Prostate gland (tissue), 2 donors: ENCODE results near the gene FAM181A. TPM values are rescaled to one million over a fixed set of nuclear protein-coding genes. Genes with fewer than 3 reads are reported as not detected.

Experiments
- DNase-seq: peaks from one replicate; pipeline ENCODE4 v3.0.0-alpha.2; 2019; ENCODE audit warnings: low spot score
- H3K27ac ChIP-seq, 2 donors: fragments of 200-600 bp; sonication (generic); 2 replicates each; pipeline ENCODE4 v1.5.1; 2017 to 2019
- H3K27me3 ChIP-seq: fragments of 200-600 bp; sonication (generic); replicated peaks from 2 replicates; pipeline ENCODE4 v1.5.1; 2019; ENCODE audit not compliant: insufficient read depth
- H3K36me3 ChIP-seq, 2 donors: fragments of 200-600 bp; sonication (generic); 1 replicate in 1 of 2; 2 replicates in 1 of 2; pipeline versions ENCODE4 v1.5.1 to v1.8.1; 2017 to 2019
- H3K4me1 ChIP-seq: fragments of 200-600 bp; sonication (generic); replicated peaks from 2 replicates; pipeline ENCODE4 v1.5.1; 2019
- H3K4me3 ChIP-seq, 2 donors: fragments of 200-600 bp; sonication (generic); 2 replicates each; pipeline ENCODE4 v1.5.1; 2017 to 2019
- H3K9me3 ChIP-seq: fragments of 200-600 bp; sonication (generic); 2 replicates; pipeline ENCODE4 v1.5.1; 2017
- CTCF ChIP-seq, 4 experiments: fragments of 200-600 bp in 2 of 4; fragments of 450-650 bp in 2 of 4; sonication (generic) in 2 of 4; IDR thresholded peaks; 1 replicate in 3 of 4; 2 replicates in 1 of 4; pipeline ENCODE4 v1.5.1; 2016 to 2019; ENCODE audit warnings: antibody characterized with exemption in 4 of 4, mild to moderate bottlenecking in 2 of 4, moderate library complexity in 2 of 4
- POLR2A ChIP-seq: fragments of 450-650 bp; IDR thresholded peaks from one replicate; pipeline ENCODE4 v1.6.1; 2016; ENCODE audit warnings: antibody characterized with exemption, mild to moderate bottlenecking
- POLR2AphosphoS5 ChIP-seq: sonication (generic); formaldehyde crosslinking; IDR thresholded peaks from one replicate; pipeline ENCODE4 v1.6.1; 2017; ENCODE audit warnings: antibody characterized with exemption
- WGBS: methylation state at CpG from one replicate; pipeline ENCODE4 v1.1.5; 2018; 5-methylcytosine and 5-hydroxymethylcytosine counted together
- intact Hi-C: fragments of 100-400 bp; cut with DNase I; formaldehyde crosslinking; loops from one replicate; pipeline ENCODE4 v1.14.2; 2022
- total RNA-seq, 2 donors: library from RNA; depleted of rRNA; stranded (reverse); fragments of >200 nt; gene quantifications; one replicate each; pipeline ENCODE4 v1.1.0, GENCODE V29; 2016

Gene FAM181A
- total RNA-seq, 2 donors from 2014 or later = 3.1 TPM; not detected in 1

GRCh38 chr14:93928184-93929047 is 1.3 kb downstream of the FAM181A start:
- DNase-seq = no peak
- no peaks in the 10 kb centered on the region for H3K27me3 ChIP-seq
- intact Hi-C loops = no loop called here
- no peaks in the 10 kb centered on the region for H3K4me1 ChIP-seq
- TF ChIP-seq CTCF (IDR thresholded peaks at IDR 0.05) = no peak
- no peak for TF ChIP-seq POLR2AphosphoS5
- TF ChIP-seq POLR2A = no peak
- WGBS = 85% methylated on average over 26 of the region's 26 CpGs
- H3K36me3 ChIP-seq = no peaks in the 10 kb centered on the region
- no peak overlapping the region for H3K27ac ChIP-seq
- no peak overlapping the region for H3K4me3 ChIP-seq
- no peaks in the 10 kb centered on the region for H3K9me3 ChIP-seq

GRCh38 chr14:93929048-93929535 is 1.9 kb downstream of the FAM181A start:
- H3K4me1 ChIP-seq = no peaks in the 10 kb centered on the region
- no peaks in the 10 kb centered on the region for H3K27me3 ChIP-seq
- no peaks in the 10 kb centered on the region for H3K9me3 ChIP-seq
- no peak overlapping the region for H3K4me3 ChIP-seq
- WGBS = 75% methylated on average over 12 of the region's 13 CpGs
- TF ChIP-seq CTCF (IDR thresholded peaks at IDR 0.05) (no peak), POLR2AphosphoS5 (no peak), POLR2A (no peak)
- no peak for DNase-seq
- H3K36me3 ChIP-seq = no peaks in the 10 kb centered on the region
- H3K27ac ChIP-seq = no peak overlapping the region
- intact Hi-C loops = no loop called here

- no peaks in the 10 kb centered on the region for H3K4me1 ChIP-seq
- TF ChIP-seq CTCF (IDR thresholded peaks at IDR 0.05) (no peak), POLR2A (no peak), POLR2AphosphoS5 (no peak)
- no peaks in the 10 kb centered on the region for H3K27me3 ChIP-seq
- H3K9me3 ChIP-seq = no peaks in the 10 kb centered on the region
- intact Hi-C loops = loop anchor here (10.0 kb wide), 1 partner anchor 205 kb away; no protein-coding TSS in a partner anchor
- no peak overlapping the region for H3K27ac ChIP-seq
- no peak for DNase-seq
- H3K4me3 ChIP-seq = no peak overlapping the region
- WGBS = 81% methylated on average over 11 of the region's 11 CpGs
- no peaks in the 10 kb centered on the region for H3K36me3 ChIP-seq
Observed at GRCh38 chr14:93929657-93930056, 2.5 kb downstream of the FAM181A start.

GRCh38 chr14:93930296-93930988 is 3.3 kb downstream of the FAM181A start:
- Histone ChIP-seq H3K27ac (no peak overlapping the region), H3K4me1 (no peaks in the 10 kb centered on the region), H3K4me3 (no peak overlapping the region), H3K36me3 (no peaks in the 10 kb centered on the region), H3K9me3 (no peaks in the 10 kb centered on the region), H3K27me3 (no peaks in the 10 kb centered on the region)
- WGBS = 93% methylated on average over 8 of the region's 8 CpGs
- intact Hi-C loops = loop anchor here (10.0 kb wide), 1 partner anchor 204 kb away; no protein-coding TSS in a partner anchor
- no peak for DNase-seq
- TF ChIP-seq POLR2AphosphoS5 = no peak
- TF ChIP-seq CTCF (IDR thresholded peaks at IDR 0.05) = no peak
- no peak for TF ChIP-seq POLR2A
